H9 (cell line): ENCODE measurements around the gene LTBP2. TPM values are rescaled to one million over a fixed set of nuclear protein-coding genes. Genes with fewer than 3 reads are reported as not detected.

Experiments
- DNase-seq: peaks from one replicate; pipeline ENCODE4 v3.0.0-alpha.2; 2017
- H2AFZ ChIP-seq: one replicate; pipeline ENCODE4 v1.6.1; 2013; ENCODE audit warnings: mild to moderate bottlenecking, low read length, control low read depth, moderate library complexity
- H2AK5ac ChIP-seq: 2 replicates; pipeline ENCODE4 v1.6.1; 2013; ENCODE audit warnings: low read length, control low read depth, mixed read lengths; ENCODE audit not compliant: insufficient read length
- H2BK120ac ChIP-seq: one replicate; pipeline ENCODE4 v1.6.1; 2013; ENCODE audit warnings: low read depth, mild to moderate bottlenecking, low read length, control low read depth, inconsistent platforms; ENCODE audit not compliant: poor library complexity, severe bottlenecking
- H2BK12ac ChIP-seq: 2 replicates; pipeline ENCODE4 v1.6.1; 2013; ENCODE audit warnings: low read length, control low read depth, mixed read lengths, low read depth; ENCODE audit not compliant: insufficient read length
- H2BK15ac ChIP-seq: 2 replicates; pipeline ENCODE4 v1.6.1; 2013; ENCODE audit warnings: low read depth, low read length, control low read depth
- H2BK20ac ChIP-seq: one replicate; pipeline ENCODE4 v1.6.1; 2013; ENCODE audit warnings: low read depth, mild to moderate bottlenecking, low read length, control low read depth, inconsistent platforms; ENCODE audit not compliant: poor library complexity, severe bottlenecking
- H2BK5ac ChIP-seq: 2 replicates; pipeline ENCODE4 v1.6.1; 2013; ENCODE audit warnings: low read length, control low read depth, mixed read lengths; ENCODE audit not compliant: insufficient read length
- H3K14ac ChIP-seq: 2 replicates; pipeline ENCODE4 v1.6.1; 2013; ENCODE audit warnings: low read length, control low read depth; ENCODE audit not compliant: insufficient read depth
- H3K18ac ChIP-seq: 2 replicates; pipeline ENCODE4 v1.6.1; 2013; ENCODE audit warnings: low read depth, mild to moderate bottlenecking, mixed read lengths, low read length, control low read depth; ENCODE audit not compliant: insufficient read length
- H3K23ac ChIP-seq: 2 replicates; pipeline ENCODE4 v1.6.1; 2013; ENCODE audit warnings: low read length, control low read depth, mixed read lengths, low read depth; ENCODE audit not compliant: insufficient read length
- H3K23me2 ChIP-seq: 2 replicates; pipeline ENCODE4 v1.6.1; 2013; ENCODE audit warnings: low read depth, mild to moderate bottlenecking, mixed read lengths, low read length, control low read depth; ENCODE audit not compliant: insufficient read length, poor library complexity, severe bottlenecking
- H3K27ac ChIP-seq: 2 replicates; pipeline ENCODE4 v1.5.1; 2013; ENCODE audit warnings: low read length, control low read depth, mixed read lengths, low read depth; ENCODE audit not compliant: insufficient read length
- H3K27me3 ChIP-seq: 2 replicates; pipeline ENCODE4 v1.6.1; 2013; ENCODE audit warnings: low read length, control low read depth, inconsistent platforms; ENCODE audit not compliant: insufficient read depth
- H3K4ac ChIP-seq: 2 replicates; pipeline ENCODE4 v1.6.1; 2013; ENCODE audit warnings: low read depth, mild to moderate bottlenecking, control low read depth, inconsistent platforms, low read length, moderate library complexity
- H3K4me1 ChIP-seq: 2 replicates; pipeline ENCODE4 v1.6.1; 2013; ENCODE audit warnings: low read length, control low read depth, inconsistent platforms; ENCODE audit not compliant: insufficient read depth
- H3K4me2 ChIP-seq: 2 replicates; pipeline ENCODE4 v1.6.1; 2013; ENCODE audit warnings: low read length, control low read depth, mixed read lengths; ENCODE audit not compliant: insufficient read length, insufficient read depth
- H3K56ac ChIP-seq: 2 replicates; pipeline ENCODE4 v1.6.1; 2013; ENCODE audit warnings: low read depth, mild to moderate bottlenecking, mixed read lengths, low read length, control low read depth; ENCODE audit not compliant: insufficient read length
- H3K79me1 ChIP-seq: 2 replicates; pipeline ENCODE4 v1.6.1; 2013; ENCODE audit warnings: low read depth, mild to moderate bottlenecking, moderate library complexity, low read length, control low read depth, inconsistent platforms; ENCODE audit not compliant: insufficient read depth, poor library complexity, severe bottlenecking
- H3K79me2 ChIP-seq: 2 replicates; pipeline ENCODE4 v1.6.1; 2013; ENCODE audit warnings: low read length, control low read depth, inconsistent platforms; ENCODE audit not compliant: insufficient read depth
- H3K9ac ChIP-seq: 2 replicates; pipeline ENCODE4 v1.6.1; 2013; ENCODE audit warnings: low read length, control low read depth, mixed read lengths; ENCODE audit not compliant: insufficient read length; ENCODE audit errors: extremely low read depth
- H3K9me3 ChIP-seq: one replicate; pipeline ENCODE4 v1.6.1; 2013; ENCODE audit warnings: low read depth, low read length, inconsistent platforms; ENCODE audit not compliant: control insufficient read depth
- H3T11ph ChIP-seq: one replicate; pipeline ENCODE4 v1.6.1; 2013; ENCODE audit warnings: mild to moderate bottlenecking, low read length, control low read depth, inconsistent platforms
- H4K20me1 ChIP-seq: one replicate; pipeline ENCODE4 v1.6.1; 2013; ENCODE audit not compliant: control insufficient read depth, insufficient read length, insufficient read depth
- H4K5ac ChIP-seq: 2 replicates; pipeline ENCODE4 v1.6.1; 2013; ENCODE audit warnings: low read depth, mild to moderate bottlenecking, mixed read lengths, low read length, control low read depth; ENCODE audit not compliant: insufficient read length
- H4K8ac ChIP-seq: replicated peaks from 2 replicates; pipeline ENCODE4 v1.6.1; 2013; ENCODE audit warnings: low read length, control low read depth, mixed read lengths, low read depth; ENCODE audit not compliant: insufficient read length
- H4K91ac ChIP-seq: 2 replicates; pipeline ENCODE4 v1.6.1; 2013; ENCODE audit warnings: low read depth, mild to moderate bottlenecking, moderate library complexity, mixed read lengths, low read length, control low read depth; ENCODE audit not compliant: insufficient read length
- H3K27ac Mint-ChIP-seq, 3 experiments: 2 replicates in 2 of 3; 3 replicates in 1 of 3; pipeline ENCODE4 v1.8.0; 2020 to 2021; ENCODE audit warnings: mixed read lengths in 3 of 3, mild to moderate bottlenecking in 1 of 3, moderate library complexity in 1 of 3
- H3K27me3 Mint-ChIP-seq: 2 replicates; pipeline ENCODE4 v1.8.0; 2021; ENCODE audit warnings: low read depth, mild to moderate bottlenecking, moderate library complexity, mixed read lengths
- H3K36me3 Mint-ChIP-seq, 3 experiments: 2 replicates in 2 of 3; 3 replicates in 1 of 3; pipeline ENCODE4 v1.8.0; 2020 to 2021; ENCODE audit warnings: low read depth in 3 of 3, mixed read lengths in 3 of 3; ENCODE audit not compliant: insufficient read depth in 1 of 3
- H3K4me1 Mint-ChIP-seq, 2 experiments: 2 replicates each; pipeline ENCODE4 v1.8.0; 2020; ENCODE audit warnings: mixed read lengths in 2 of 2
- H3K4me3 Mint-ChIP-seq, 2 experiments: 2 replicates in 1 of 2; 3 replicates in 1 of 2; pipeline ENCODE4 v1.8.0; 2020 to 2021; ENCODE audit warnings: mild to moderate bottlenecking in 2 of 2, mixed read lengths in 2 of 2, moderate library complexity in 1 of 2
- H3K9me3 Mint-ChIP-seq, 2 experiments: 2 replicates in 1 of 2; 3 replicates in 1 of 2; pipeline ENCODE4 v1.8.0; 2020; ENCODE audit warnings: mild to moderate bottlenecking in 2 of 2, mixed read lengths in 2 of 2, moderate library complexity in 1 of 2
- CTCF ChIP-seq: fragments of 200-600 bp; sonication (generic); conservative IDR thresholded peaks from 3 replicates; pipeline ENCODE4 v1.8.0; 2021; ENCODE audit warnings: antibody characterized with exemption, mild to moderate bottlenecking
- WGBS: extraction: QIAGEN DNeasy Blood & Tissue Kit; methylation state at CpG from one replicate; pipeline ENCODE4 v1.1.7; 2013; ENCODE audit warnings: missing lambda C conversion rate, low lambda C conversion rate, mixed read lengths; ENCODE audit not compliant: insufficient read length; ENCODE audit errors: extremely low coverage; 5-methylcytosine and 5-hydroxymethylcytosine counted together
- total RNA-seq: library from RNA; stranded (reverse); gene quantifications from 2 replicates; pipeline ENCODE4 v1.2.1, GENCODE V29; 2021

The LTBP2 gene
- total RNA-seq, 1 experiment from 2014 or later: 0.77 TPM

- Mint-ChIP-seq H3K9me3 (no peaks in the 10 kb centered on the region), H3K27ac (no peak overlapping the region), H3K36me3 (peaks cover 0 to 20% (median 7%) of the 10 kb centered on the region in 3 experiments; a peak in 3 of 7 replicates), H3K27me3 (no peaks in the 10 kb centered on the region), H3K4me1 (no peaks in the 10 kb centered on the region), H3K4me3 (no peak overlapping the region)
- H3K18ac ChIP-seq: no peak overlapping the region
- no peak overlapping the region for H4K91ac ChIP-seq
- no peak overlapping the region for H3K27ac ChIP-seq
- H2BK120ac ChIP-seq: no peak overlapping the region
- no peak overlapping the region for H2BK20ac ChIP-seq
- no peak overlapping the region for H3K23ac ChIP-seq
- no peak overlapping the region for H3K9ac ChIP-seq
- no peaks in the 10 kb centered on the region for H3K9me3 ChIP-seq
- H3K27me3 ChIP-seq: no peaks in the 10 kb centered on the region
- H3K4ac ChIP-seq: no peak overlapping the region
- TF ChIP-seq CTCF: no peak
- no peak overlapping the region for H3K56ac ChIP-seq
- DNase-seq: no peak
- no peak overlapping the region for H3K4me2 ChIP-seq
- no peak overlapping the region for H2BK5ac ChIP-seq
- no peaks in the 10 kb centered on the region for H3K23me2 ChIP-seq
- H2BK15ac ChIP-seq: no peak overlapping the region
- no peaks in the 10 kb centered on the region for H3K79me2 ChIP-seq
- H4K20me1 ChIP-seq: no peaks in the 10 kb centered on the region
- H4K5ac ChIP-seq: no peak overlapping the region
- no peak overlapping the region for H4K8ac ChIP-seq
- no peaks in the 10 kb centered on the region for H3K4me1 ChIP-seq
- H2AFZ ChIP-seq: no peak overlapping the region
- no peak overlapping the region for H2BK12ac ChIP-seq
- H3T11ph ChIP-seq: no peak overlapping the region
- H2AK5ac ChIP-seq: no peak overlapping the region
- no peaks in the 10 kb centered on the region for H3K79me1 ChIP-seq
- no CpG with 5 or more reads among the region's 2 CpGs for WGBS
- no peak overlapping the region for H3K14ac ChIP-seq
Measured at GRCh38 chr14:74655599-74656395, 43.8 kb upstream of the LTBP2 start.
